ENCODE results near the gene RASGRF2. TPM values are rescaled to one million over a fixed set of nuclear protein-coding genes. Genes with fewer than 3 reads are reported as not detected.
A peak's percentile ranks its signal among the peaks of the same experiment; 100 is the strongest.

RASGRF2 gene
- total RNA-seq, 1 experiment from 2014 or later = 0.18 TPM

- H3K4me1 ChIP-seq (ENCODE audit: insufficient read depth, low read length) = peaks cover 24% of the 10 kb centered on the region
- H4K20me1 ChIP-seq (ENCODE audit: low read length) = no peaks in the 10 kb centered on the region
- DNase-seq (peak; percentile 47), ATAC-seq (no peak)
- H3K4me2 ChIP-seq (ENCODE audit: low read length) = no peak overlapping the region
- H3K27me3 ChIP-seq (ENCODE audit: low read length) = no peaks in the 10 kb centered on the region
- no TSS peak for BruUV-seq (replicated peaks)
- no peaks in the 10 kb centered on the region for H3K79me2 ChIP-seq (ENCODE audit: low read length)
- no peaks in the 10 kb centered on the region for H3K9me3 ChIP-seq (ENCODE audit: low read length)
- H3K36me3 ChIP-seq (ENCODE audit: low read depth, low read length) = no peaks in the 10 kb centered on the region
- no peak overlapping the region for H3K9ac ChIP-seq (ENCODE audit: low read length)
- no peaks in the 10 kb centered on the region for H3F3A ChIP-seq (ENCODE audit: low read length, unreplicated experiment)
- ChIA-PET POLR2A (ENCODE audit: unreplicated experiment) (no interaction called here), CTCF (no interaction called here)
- H3K9me2 ChIP-seq (replicated peaks; ENCODE audit: low read length) = no peaks in the 10 kb centered on the region
- H2AFZ ChIP-seq (ENCODE audit: low read length) = no peak overlapping the region
- intact Hi-C loops (cut with micrococcal nuclease) = no loop called here
- TF ChIP-seq CTCF (conservative IDR thresholded peaks at IDR 0.05; ENCODE audit: low read depth, low read length) (no peak), EZH2 (IDR thresholded peaks at IDR 0.05; ENCODE audit: low read length, unreplicated experiment) (no peak), EZH2phosphoT487 (IDR thresholded peaks at IDR 0.05; ENCODE audit: borderline replicate concordance, low read length) (no peak)
- H3K4me3 ChIP-seq (ENCODE audit: low read length) = no peak overlapping the region
- no peak overlapping the region for H3K27ac ChIP-seq (ENCODE audit: low read length)
Measured at GRCh38 chr5:81213070-81213469, 252.9 kb downstream of the RASGRF2 start.

- no peaks in the 10 kb centered on the region for H3K79me2 ChIP-seq (ENCODE audit: low read length)
- TF ChIP-seq EZH2phosphoT487 (IDR thresholded peaks at IDR 0.05; ENCODE audit: borderline replicate concordance, low read length) = no peak
- TF ChIP-seq CTCF (conservative IDR thresholded peaks at IDR 0.05; ENCODE audit: low read depth, low read length) = no peak
- TF ChIP-seq EZH2 (IDR thresholded peaks at IDR 0.05; ENCODE audit: low read length, unreplicated experiment) = no peak
- no peaks in the 10 kb centered on the region for H3K36me3 ChIP-seq (ENCODE audit: low read depth, low read length)
- H4K20me1 ChIP-seq (ENCODE audit: low read length) = no peaks in the 10 kb centered on the region
- H3K9me3 ChIP-seq (ENCODE audit: low read length) = no peaks in the 10 kb centered on the region
- no peaks in the 10 kb centered on the region for H3K9me2 ChIP-seq (replicated peaks; ENCODE audit: low read length)
- H3K27me3 ChIP-seq (ENCODE audit: low read length) = no peaks in the 10 kb centered on the region
- BruUV-seq (replicated peaks) = no TSS peak
- ATAC-seq (no peak), DNase-seq (no peak)
- no peak overlapping the region for H3K4me3 ChIP-seq (ENCODE audit: low read length)
- ChIA-PET POLR2A (ENCODE audit: unreplicated experiment) (no interaction called here), CTCF (no interaction called here)
- H3K9ac ChIP-seq (ENCODE audit: low read length) = no peak overlapping the region
- peaks cover 10% of the 10 kb centered on the region for H3K4me1 ChIP-seq (ENCODE audit: insufficient read depth, low read length)
- H3K27ac ChIP-seq (ENCODE audit: low read length) = no peak overlapping the region
- no peak overlapping the region for H2AFZ ChIP-seq (ENCODE audit: low read length)
- intact Hi-C loops (cut with micrococcal nuclease) = no loop called here
- H3K4me2 ChIP-seq (ENCODE audit: low read length) = no peak overlapping the region
- H3F3A ChIP-seq (ENCODE audit: low read length, unreplicated experiment) = no peaks in the 10 kb centered on the region
Measured at GRCh38 chr5:81214848-81215247, 254.7 kb downstream of the RASGRF2 start.

GRCh38 chr5:81216152-81216551, 256.0 kb downstream of the RASGRF2 start:
- no TSS peak for BruUV-seq (replicated peaks)
- Histone ChIP-seq H3K4me1 (ENCODE audit: insufficient read depth, low read length) (peaks cover 7% of the 10 kb centered on the region; the same call in 1 of the 2 replicates), H3K36me3 (ENCODE audit: low read depth, low read length) (no peaks in the 10 kb centered on the region), H2AFZ (ENCODE audit: low read length) (no peak overlapping the region), H3K4me2 (ENCODE audit: low read length) (no peak overlapping the region), H3K27me3 (ENCODE audit: low read length) (no peaks in the 10 kb centered on the region), H3K4me3 (ENCODE audit: low read length) (no peak overlapping the region), H3K9me2 (replicated peaks; ENCODE audit: low read length) (no peaks in the 10 kb centered on the region), H3K27ac (ENCODE audit: low read length) (no peak overlapping the region), H3K9me3 (ENCODE audit: low read length) (no peaks in the 10 kb centered on the region), H3K9ac (ENCODE audit: low read length) (no peak overlapping the region), H4K20me1 (ENCODE audit: low read length) (no peaks in the 10 kb centered on the region), H3F3A (ENCODE audit: low read length, unreplicated experiment) (no peaks in the 10 kb centered on the region), H3K79me2 (ENCODE audit: low read length) (no peaks in the 10 kb centered on the region)
- ChIA-PET POLR2A (ENCODE audit: unreplicated experiment) (no interaction called here), CTCF (no interaction called here)
- TF ChIP-seq CTCF (conservative IDR thresholded peaks at IDR 0.05; ENCODE audit: low read depth, low read length) = no peak
- no peak for TF ChIP-seq EZH2 (IDR thresholded peaks at IDR 0.05; ENCODE audit: low read length, unreplicated experiment)
- no peak for TF ChIP-seq EZH2phosphoT487 (IDR thresholded peaks at IDR 0.05; ENCODE audit: borderline replicate concordance, low read length)
- no peak for DNase-seq
- ATAC-seq = no peak
- intact Hi-C loops (cut with micrococcal nuclease) = no loop called here

Data from PC-3 (cell line).